ENCODE data around the gene OR2S2.

OR2S2 gene

DNA sequence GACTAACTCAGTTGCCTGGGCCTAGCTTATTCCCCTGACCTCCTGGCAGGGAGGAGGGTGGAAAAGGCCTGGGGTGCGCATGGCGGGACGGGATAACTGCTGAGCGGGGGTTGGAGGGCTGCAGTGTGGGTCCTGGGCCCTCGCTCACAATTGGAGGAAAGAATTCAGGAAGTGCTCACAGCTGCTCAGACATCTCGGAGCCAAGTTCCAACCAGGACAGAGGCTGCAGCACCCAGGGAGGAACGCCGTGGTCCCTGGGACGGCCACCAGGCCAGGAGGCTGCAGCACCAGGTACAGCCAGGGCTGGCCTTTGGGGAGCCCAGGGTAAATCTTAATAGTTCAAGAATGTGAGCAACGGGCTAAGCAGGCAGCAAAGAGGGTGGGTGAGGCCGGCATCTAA lies 48.7 kb downstream of the OR2S2 start, which contains the start of gene SPAAR:
Gene SPAAR, plus strand, starts transcription at position 217 of the 400 bp plus-strand sequence. CDS start 974 bp downstream, outside the sequence.
- DNase-seq (ENCODE audit: low read depth): no peak

DNA sequence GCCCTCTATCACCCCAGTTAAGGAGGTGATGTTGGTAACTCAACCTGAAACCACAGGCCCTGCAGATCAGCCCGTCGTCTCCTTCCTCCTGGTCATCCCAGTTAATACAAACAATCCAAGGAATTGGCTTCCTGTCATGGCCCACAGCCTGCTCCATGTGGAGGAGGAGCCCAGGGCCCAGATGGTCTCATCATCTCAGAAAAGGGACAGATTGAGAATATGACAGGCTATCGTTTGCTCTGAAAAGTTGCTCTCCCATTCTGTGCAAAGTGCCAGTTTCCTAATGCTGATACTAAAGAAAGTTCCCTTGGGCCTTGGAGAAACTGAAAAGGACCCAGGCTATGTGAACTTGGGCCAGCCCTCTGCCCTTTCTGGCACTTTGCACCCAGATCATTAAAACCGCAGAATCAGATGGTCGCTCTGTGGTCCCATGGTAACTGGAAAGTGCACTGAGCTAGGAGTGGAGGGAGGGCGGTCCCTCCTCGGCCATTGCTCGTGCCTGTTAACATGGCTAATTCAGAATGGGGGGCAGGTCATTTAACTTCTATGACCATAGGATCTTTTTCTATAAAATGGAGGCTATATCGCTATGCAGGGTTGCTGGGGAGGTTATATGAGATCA lies 49.3 kb downstream of the OR2S2 start:
- DNase-seq (ENCODE audit: low read depth): peak; percentile 78

DNA sequence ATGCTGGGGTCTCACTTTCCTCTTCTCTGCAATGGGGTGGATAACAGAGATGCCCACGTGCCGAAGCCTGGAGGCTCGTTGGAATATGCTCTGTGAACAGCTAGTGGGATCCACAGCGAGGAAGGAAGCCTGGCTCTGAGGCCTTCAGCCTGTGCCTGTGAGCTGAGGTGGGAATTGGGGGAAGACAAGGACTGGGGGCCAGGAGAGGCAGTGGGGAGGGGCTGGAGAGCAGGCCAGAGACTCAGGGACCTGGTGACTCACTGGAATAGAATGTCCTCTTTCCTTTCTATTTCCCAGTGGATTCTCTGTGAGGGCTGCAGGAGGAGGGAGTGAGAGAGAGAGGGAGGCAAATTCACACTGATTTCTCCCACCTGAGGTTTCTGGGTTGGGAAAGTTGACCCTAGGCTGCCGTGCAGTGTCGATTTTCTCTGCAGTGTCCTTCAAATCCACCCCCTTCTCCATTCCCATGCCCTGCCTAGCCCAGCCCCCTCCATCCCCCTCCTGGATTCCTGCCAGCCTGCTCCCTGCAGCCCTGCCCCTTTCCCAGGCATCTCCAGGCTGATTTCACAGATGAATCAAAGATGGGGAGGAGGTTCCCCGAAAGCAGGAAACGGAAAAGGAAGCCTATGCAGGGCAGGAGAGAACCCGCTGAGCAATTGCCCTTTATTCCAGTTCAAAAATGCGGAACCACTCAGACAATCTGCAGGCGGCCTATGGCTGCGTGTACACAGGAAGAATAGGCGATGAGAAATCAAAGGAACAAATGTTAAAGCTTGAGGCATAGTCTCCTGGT lies 50.0 kb downstream of the OR2S2 start:
- peak; percentile 95 for DNase-seq (ENCODE audit: low read depth)
